Liver (tissue), 3 donors: ENCODE data around the gene RAVER1.
A peak's percentile ranks its signal among the peaks of the same experiment; 100 is the strongest.

Experiments
- EGR1 ChIP-seq, 2 donors: IDR thresholded peaks; 2 replicates each; pipeline ENCODE4 v1.6.1; 2016 to 2018; ENCODE audit warnings: antibody characterized with exemption in 2 of 2, low read depth in 2 of 2
- HNF4G ChIP-seq: IDR thresholded peaks from 2 replicates; pipeline ENCODE4 v1.6.1; 2016; ENCODE audit warnings: antibody characterized with exemption
- NR2F2 ChIP-seq: IDR thresholded peaks from 2 replicates; pipeline ENCODE4 v1.6.1; 2016; ENCODE audit warnings: antibody characterized with exemption
- RXRA ChIP-seq, 2 donors: IDR thresholded peaks; 2 replicates each; pipeline ENCODE4 v1.6.1; 2017 to 2018; ENCODE audit warnings: antibody characterized with exemption in 2 of 2, mild to moderate bottlenecking in 1 of 2
- SP1 ChIP-seq: IDR thresholded peaks from 2 replicates; pipeline ENCODE4 v1.6.1; 2018; ENCODE audit warnings: antibody characterized with exemption, mild to moderate bottlenecking
- TAF1 ChIP-seq: conservative IDR thresholded peaks from 2 replicates; pipeline ENCODE4 v1.6.1; 2016; ENCODE audit warnings: antibody characterized with exemption, mild to moderate bottlenecking
- YY1 ChIP-seq: IDR thresholded peaks from 2 replicates; pipeline ENCODE4 v1.6.1; 2016; ENCODE audit warnings: antibody characterized with exemption, mild to moderate bottlenecking
- ZBTB33 ChIP-seq: IDR thresholded peaks from 2 replicates; pipeline ENCODE4 v1.6.1; 2016; ENCODE audit warnings: antibody characterized with exemption
- TF ChIP-seq, protein P1 (sequence below): fragments of 150-350 bp; IDR thresholded peaks from 2 replicates; pipeline ENCODE4 v1.5.1; 2017; ENCODE audit warnings: improper control_type of control experiment, low read depth, low read length; ENCODE audit not compliant: missing input control
- TF ChIP-seq, protein P2 (sequence below): IDR thresholded peaks from 2 replicates; pipeline ENCODE4 v1.6.1; 2016; ENCODE audit warnings: antibody characterized with exemption, mild to moderate bottlenecking
- donor health status: healthy.
- donor health status: healthy.

DNA sequence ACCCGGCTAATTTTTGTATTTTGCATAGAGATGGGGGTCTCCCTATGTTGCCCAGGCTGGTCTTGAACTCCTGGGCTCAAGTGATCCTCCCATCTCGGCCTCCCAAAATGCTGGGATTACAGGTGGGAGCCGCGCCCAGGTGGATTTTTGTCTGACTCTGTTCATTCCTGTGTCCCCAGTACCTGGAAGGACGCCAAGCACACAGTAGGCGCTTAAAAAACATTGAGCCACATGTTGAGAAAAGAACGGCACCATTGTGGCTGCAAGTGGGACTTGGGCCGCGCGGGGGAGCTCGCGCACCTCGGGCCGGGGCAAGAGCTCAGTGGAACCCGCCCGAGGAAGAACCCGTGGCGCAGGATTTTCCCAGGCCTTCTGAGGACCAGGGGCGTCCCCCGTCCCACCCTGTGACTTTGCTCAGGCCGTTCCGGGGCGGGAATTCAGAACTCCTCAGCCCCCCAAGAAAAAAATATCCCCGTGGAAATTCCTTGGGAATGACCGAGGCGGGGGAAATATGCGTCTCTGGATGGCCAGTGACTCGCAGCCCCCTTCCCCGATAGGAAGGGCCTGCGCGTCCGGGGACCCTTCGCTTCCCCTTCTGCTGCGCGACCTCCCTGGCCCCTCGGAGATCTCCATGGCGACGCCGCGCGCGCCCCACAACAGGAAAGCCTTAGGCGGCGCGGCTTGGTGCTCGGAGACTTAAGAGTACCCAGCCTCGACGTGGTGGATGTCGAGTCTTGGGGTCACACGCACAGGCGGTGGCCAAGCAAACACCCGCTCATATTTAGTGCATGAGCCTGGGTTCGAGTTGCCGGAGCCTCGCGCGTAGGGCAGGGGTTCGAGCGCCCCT lies 63.8 kb downstream of the RAVER1 start:
- TF ChIP-seq, protein P1, sequence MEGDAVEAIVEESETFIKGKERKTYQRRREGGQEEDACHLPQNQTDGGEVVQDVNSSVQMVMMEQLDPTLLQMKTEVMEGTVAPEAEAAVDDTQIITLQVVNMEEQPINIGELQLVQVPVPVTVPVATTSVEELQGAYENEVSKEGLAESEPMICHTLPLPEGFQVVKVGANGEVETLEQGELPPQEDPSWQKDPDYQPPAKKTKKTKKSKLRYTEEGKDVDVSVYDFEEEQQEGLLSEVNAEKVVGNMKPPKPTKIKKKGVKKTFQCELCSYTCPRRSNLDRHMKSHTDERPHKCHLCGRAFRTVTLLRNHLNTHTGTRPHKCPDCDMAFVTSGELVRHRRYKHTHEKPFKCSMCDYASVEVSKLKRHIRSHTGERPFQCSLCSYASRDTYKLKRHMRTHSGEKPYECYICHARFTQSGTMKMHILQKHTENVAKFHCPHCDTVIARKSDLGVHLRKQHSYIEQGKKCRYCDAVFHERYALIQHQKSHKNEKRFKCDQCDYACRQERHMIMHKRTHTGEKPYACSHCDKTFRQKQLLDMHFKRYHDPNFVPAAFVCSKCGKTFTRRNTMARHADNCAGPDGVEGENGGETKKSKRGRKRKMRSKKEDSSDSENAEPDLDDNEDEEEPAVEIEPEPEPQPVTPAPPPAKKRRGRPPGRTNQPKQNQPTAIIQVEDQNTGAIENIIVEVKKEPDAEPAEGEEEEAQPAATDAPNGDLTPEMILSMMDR, result peak; percentile 89
- TF ChIP-seq SP1 (no peak), TAF1 (no peak), HNF4G (no peak), RXRA (IDR thresholded peaks at IDR 0.05) (peak in 1 of 2 donors; percentile 19), EGR1 (IDR thresholded peaks at IDR 0.05; ENCODE audit: low read depth in 2 of 2) (no peak), ZBTB33 (no peak), YY1 (no peak), NR2F2 (no peak)
- TF ChIP-seq, protein P2, sequence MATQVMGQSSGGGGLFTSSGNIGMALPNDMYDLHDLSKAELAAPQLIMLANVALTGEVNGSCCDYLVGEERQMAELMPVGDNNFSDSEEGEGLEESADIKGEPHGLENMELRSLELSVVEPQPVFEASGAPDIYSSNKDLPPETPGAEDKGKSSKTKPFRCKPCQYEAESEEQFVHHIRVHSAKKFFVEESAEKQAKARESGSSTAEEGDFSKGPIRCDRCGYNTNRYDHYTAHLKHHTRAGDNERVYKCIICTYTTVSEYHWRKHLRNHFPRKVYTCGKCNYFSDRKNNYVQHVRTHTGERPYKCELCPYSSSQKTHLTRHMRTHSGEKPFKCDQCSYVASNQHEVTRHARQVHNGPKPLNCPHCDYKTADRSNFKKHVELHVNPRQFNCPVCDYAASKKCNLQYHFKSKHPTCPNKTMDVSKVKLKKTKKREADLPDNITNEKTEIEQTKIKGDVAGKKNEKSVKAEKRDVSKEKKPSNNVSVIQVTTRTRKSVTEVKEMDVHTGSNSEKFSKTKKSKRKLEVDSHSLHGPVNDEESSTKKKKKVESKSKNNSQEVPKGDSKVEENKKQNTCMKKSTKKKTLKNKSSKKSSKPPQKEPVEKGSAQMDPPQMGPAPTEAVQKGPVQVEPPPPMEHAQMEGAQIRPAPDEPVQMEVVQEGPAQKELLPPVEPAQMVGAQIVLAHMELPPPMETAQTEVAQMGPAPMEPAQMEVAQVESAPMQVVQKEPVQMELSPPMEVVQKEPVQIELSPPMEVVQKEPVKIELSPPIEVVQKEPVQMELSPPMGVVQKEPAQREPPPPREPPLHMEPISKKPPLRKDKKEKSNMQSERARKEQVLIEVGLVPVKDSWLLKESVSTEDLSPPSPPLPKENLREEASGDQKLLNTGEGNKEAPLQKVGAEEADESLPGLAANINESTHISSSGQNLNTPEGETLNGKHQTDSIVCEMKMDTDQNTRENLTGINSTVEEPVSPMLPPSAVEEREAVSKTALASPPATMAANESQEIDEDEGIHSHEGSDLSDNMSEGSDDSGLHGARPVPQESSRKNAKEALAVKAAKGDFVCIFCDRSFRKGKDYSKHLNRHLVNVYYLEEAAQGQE, result no peak
